HG02840 (cell line): ENCODE results near the gene CPNE9.

Source experiments
- ATAC-seq: cut with Tn5 transposase; IDR thresholded peaks from one replicate; pipeline ENCODE4 v1.9.1; 2021; ENCODE audit warnings: mild to moderate bottlenecking, moderate library complexity, moderate number of reproducible peaks; ENCODE audit not compliant: unreplicated experiment, low FRiP score

Gene CPNE9

GRCh38 chr3:9686703-9687102 lies 16.9 kb upstream of the CPNE9 start:
- no peak for ATAC-seq

GRCh38 chr3:9687514-9687913 lies 16.1 kb upstream of the CPNE9 start:
- ATAC-seq: no peak

GRCh38 chr3:9688961-9689360 lies 14.7 kb upstream of the CPNE9 start:
- no peak for ATAC-seq

GRCh38 chr3:9689757-9690156 lies 13.9 kb upstream of the CPNE9 start:
- no peak for ATAC-seq

GRCh38 chr3:9690451-9691450 lies 12.9 kb upstream of the CPNE9 start:
- peak; percentile 68 for ATAC-seq

- no peak for ATAC-seq
Observed at GRCh38 chr3:9691636-9692035, 12.0 kb upstream of the CPNE9 start.

- no peak for ATAC-seq
Observed at GRCh38 chr3:9692416-9692815, 11.2 kb upstream of the CPNE9 start.

GRCh38 chr3:9695345-9695744 lies 8.3 kb upstream of the CPNE9 start:
- no peak for ATAC-seq

- ATAC-seq: no peak
Observed at GRCh38 chr3:9695746-9696145, 7.9 kb upstream of the CPNE9 start.

- ATAC-seq: no peak
Observed at GRCh38 chr3:9696480-9697220, 7.0 kb upstream of the CPNE9 start.

GRCh38 chr3:9697892-9698291 lies 5.7 kb upstream of the CPNE9 start:
- ATAC-seq: no peak

GRCh38 chr3:9698293-9698692 lies 5.3 kb upstream of the CPNE9 start:
- ATAC-seq: no peak

- ATAC-seq: no peak
Observed at GRCh38 chr3:9700536-9700935, 3.1 kb upstream of the CPNE9 start.

GRCh38 chr3:9701006-9701405 lies 2.6 kb upstream of the CPNE9 start:
- ATAC-seq: no peak

GRCh38 chr3:9701711-9702110 lies 1.9 kb upstream of the CPNE9 start:
- ATAC-seq: no peak

GRCh38 chr3:9703240-9703639 lies 393 bp upstream of the CPNE9 start:
- ATAC-seq: no peak

GRCh38 chr3:9704347-9705322 lies 1.0 kb downstream of the CPNE9 start:
- ATAC-seq: no peak

- no peak for ATAC-seq
Observed at GRCh38 chr3:9710174-9710739, 6.6 kb downstream of the CPNE9 start.

GRCh38 chr3:9712415-9712814 lies 8.8 kb downstream of the CPNE9 start:
- no peak for ATAC-seq

GRCh38 chr3:9713142-9713541 lies 9.5 kb downstream of the CPNE9 start:
- no peak for ATAC-seq
